Cerebellar cortex (tissue), 1 donor: ENCODE measurements around the gene JDP2.
A peak's percentile ranks its signal among the peaks of the same experiment; 100 is the strongest.

ENCODE experiments used
- DNase-seq: peaks from one replicate; pipeline ENCODE4 v3.0.0-alpha.2; 2015; ENCODE audit warnings: low spot score

JDP2 gene

GRCh38 chr14:75514673-75515628, 87.1 kb downstream of the JDP2 start:
- no peak for DNase-seq

- DNase-seq = no peak
Observed at GRCh38 chr14:75515629-75515996, 87.8 kb downstream of the JDP2 start.

GRCh38 chr14:75518625-75519024, 90.8 kb downstream of the JDP2 start:
- DNase-seq = peak; percentile 3

GRCh38 chr14:75519394-75519793, 91.6 kb downstream of the JDP2 start:
- DNase-seq = no peak

GRCh38 chr14:75519826-75520728, 92.3 kb downstream of the JDP2 start:
- DNase-seq = no peak

- DNase-seq = no peak
Observed at GRCh38 chr14:75520852-75521251, 93.0 kb downstream of the JDP2 start.

- no peak for DNase-seq
Observed at GRCh38 chr14:75521415-75522199, 93.8 kb downstream of the JDP2 start.

GRCh38 chr14:75522224-75522982, 94.6 kb downstream of the JDP2 start, which contains the start of gene BATF:
Gene BATF (plus strand): TSS chr14:75522469. CDS start chr14:75522683, 214 bp downstream.
- no peak for DNase-seq

GRCh38 chr14:75522983-75523318, 95.1 kb downstream of the JDP2 start:
- no peak for DNase-seq
